Left lobe of liver (tissue), 2 donors: ENCODE measurements around the gene CFD. TPM values are rescaled to one million over a fixed set of nuclear protein-coding genes. Genes with fewer than 3 reads are reported as not detected.
A peak's percentile ranks its signal among the peaks of the same experiment; 100 is the strongest.
"Not testable (repeated sequence)": the region's sequence is repeated elsewhere in the genome, so short reads cannot be mapped to it uniquely, and the experiment has no call there.

Experiments
- ATAC-seq: fragments of 200-7000 bp; cut with Tn5 transposase; one replicate; pipeline ENCODE4 v1.9.1; 2020; ENCODE audit warnings: mild to moderate bottlenecking, moderate library complexity
- DNase-seq: peaks from one replicate; pipeline ENCODE4 v3.0.0-alpha.2; 2020; ENCODE audit warnings: low spot score
- total RNA-seq: library from RNA; stranded (reverse); gene quantifications from one replicate; pipeline ENCODE4 v1.2.1, GENCODE V29; 2021
- donor health status: DM: no; HTN: no; CAD: no; lungs with moderate emphysema.
- donor health status: DM: no; HTN: yes; CAD: no.

CFD gene
- total RNA-seq, 1 donor from 2014 or later, result 6.1 TPM

GRCh38 chr19:824885-825284, 34.6 kb upstream of the CFD start:
- ATAC-seq (no peak), DNase-seq (no peak)

GRCh38 chr19:825897-826644, 33.4 kb upstream of the CFD start:
- ATAC-seq (no peak), DNase-seq (no peak)

DNA sequence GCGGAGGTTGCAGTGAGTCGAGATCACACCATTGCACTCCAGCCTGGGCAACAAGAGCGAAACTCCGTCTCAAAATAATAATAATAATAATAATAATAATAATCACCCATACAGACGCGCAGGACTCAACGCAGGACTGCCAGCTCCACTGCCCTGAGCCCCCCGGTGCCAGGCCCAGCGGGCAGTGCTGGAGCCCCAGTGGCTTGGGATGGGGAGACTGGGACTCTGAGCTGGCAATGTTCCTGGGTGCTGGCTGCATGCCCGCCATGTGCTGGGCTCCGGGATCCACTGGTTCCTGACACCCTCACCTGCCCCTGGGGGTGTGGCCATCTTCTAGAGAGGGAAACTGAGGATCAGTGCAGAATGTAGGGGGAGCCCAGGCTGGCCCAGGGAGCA, 32.2 kb upstream of the CFD start:
- ATAC-seq (no peak), DNase-seq (no peak)

DNA sequence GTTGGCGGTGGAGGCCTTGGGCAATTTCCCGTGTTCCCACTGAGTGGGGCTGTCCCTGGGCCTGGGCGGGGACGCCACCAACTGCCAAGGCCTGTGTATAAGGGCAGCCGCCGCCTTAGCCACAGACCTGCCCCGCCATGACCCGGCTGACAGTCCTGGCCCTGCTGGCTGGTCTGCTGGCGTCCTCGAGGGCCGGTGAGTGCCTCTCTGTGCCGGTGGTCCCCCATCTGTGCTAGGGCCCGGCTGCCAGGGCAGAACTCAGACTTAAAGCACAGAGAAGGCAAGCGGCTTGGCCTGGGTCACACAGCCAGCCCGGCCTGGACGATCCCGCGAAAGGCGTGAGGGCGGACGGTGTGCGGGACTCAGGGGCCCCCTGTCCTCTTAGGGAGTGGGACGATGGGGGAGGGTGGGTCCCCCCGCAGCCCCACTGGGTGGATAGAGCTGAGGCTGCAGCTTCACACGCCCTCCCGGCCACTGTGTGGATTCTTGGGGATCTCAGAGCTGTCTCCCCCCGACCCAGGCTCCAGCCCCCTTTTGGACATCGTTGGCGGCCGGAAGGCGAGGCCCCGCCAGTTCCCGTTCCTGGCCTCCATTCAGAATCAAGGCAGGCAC, 31.6 kb upstream of the CFD start, which contains the start of gene AZU1:
TSS of gene AZU1 (plus strand) at position 128 of the 612 bp plus-strand sequence. CDS start at position 138, 10 bp downstream.
- DNase-seq (no peak), ATAC-seq (peak; percentile 34)

DNA sequence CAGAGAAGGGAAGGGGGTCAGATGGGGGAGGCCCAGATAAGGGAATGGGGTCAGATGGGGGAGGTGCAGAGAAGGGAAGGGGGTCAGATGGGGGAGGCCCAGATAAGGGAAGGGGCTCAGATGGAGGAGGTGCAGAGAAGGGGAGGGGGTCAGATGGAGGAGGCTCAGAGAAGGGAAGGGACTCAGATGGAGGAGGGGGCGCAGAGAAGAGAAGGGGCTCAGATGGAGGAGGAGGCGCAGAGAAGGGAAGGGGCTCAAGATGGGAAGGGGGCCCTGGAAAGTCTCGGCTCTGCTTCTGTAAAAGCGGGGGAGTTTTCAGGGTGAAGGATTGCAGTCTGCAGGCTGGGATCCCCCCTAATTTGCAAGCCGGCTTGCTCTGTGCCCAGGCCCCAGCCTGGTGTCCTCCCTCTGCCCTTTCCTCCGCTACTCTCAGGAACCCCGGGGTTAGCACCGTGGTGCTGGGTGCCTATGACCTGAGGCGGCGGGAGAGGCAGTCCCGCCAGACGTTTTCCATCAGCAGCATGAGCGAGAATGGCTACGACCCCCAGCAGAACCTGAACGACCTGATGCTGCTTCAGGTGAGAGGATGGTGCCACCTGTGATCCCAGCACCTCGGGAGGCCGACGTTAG, 30.2 kb upstream of the CFD start:
- ATAC-seq, result no peak

GRCh38 chr19:831407-832369, 27.8 kb upstream of the CFD start:
- no peak for DNase-seq

More for the DNA sequence above, 30.2 kb upstream of the CFD start:
- no peak for DNase-seq

DNA sequence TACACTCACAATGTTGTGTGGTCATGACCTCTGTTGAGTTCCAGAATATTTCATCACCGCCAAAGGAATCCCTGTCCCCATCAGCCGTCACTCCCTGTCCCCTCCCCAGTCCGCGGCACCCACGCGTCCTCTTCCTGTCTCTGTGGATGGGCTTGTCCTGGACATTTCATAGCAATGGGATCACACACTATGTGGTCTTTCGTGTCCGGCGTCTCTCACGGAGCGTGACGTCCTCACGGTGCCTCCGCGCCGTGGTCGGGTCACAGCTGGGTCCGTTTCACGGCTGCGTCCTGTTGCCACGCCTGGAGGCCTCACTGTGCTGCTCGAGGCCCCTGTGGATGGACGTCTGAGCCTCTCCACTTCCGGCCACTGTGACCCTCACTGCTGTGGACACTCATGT, 25.2 kb upstream of the CFD start:
- ATAC-seq, result no peak

More at GRCh38 chr19:831407-832369, 27.8 kb upstream of the CFD start:
- ATAC-seq, result peak; percentile 67

DNA sequence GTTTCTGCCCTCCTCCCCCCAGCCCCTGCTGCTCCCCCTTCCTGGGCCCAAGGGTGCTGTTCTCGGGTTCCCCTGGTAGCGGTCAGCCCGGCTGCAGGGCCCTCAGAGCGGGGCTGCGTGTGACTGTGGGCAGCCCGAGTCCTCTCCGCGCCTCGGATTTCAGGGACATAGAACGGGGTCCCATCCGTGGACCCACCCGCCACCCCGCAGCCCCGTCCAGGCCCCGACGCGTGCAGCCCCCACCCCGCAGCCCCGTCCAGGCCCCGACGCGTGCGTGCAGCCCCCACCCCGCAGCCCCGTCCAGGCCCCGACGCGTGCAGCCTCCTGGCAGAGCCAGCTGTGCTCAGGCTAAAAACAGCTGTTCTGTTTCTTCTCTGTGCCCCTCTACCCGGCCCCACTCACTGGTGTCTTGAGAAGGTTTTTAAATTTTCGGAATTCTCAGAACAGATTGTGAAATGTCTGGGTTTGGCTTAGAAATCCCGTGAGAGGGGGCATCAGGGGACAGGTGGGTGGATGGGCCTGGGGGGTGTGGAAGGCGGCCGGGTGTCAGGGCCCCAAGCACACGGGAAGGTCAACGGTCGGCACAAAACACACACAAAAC, 24.2 kb upstream of the CFD start:
- ATAC-seq, result peak; percentile 42
- no peak for DNase-seq

More for the DNA sequence above, 25.2 kb upstream of the CFD start:
- no peak for DNase-seq

DNA sequence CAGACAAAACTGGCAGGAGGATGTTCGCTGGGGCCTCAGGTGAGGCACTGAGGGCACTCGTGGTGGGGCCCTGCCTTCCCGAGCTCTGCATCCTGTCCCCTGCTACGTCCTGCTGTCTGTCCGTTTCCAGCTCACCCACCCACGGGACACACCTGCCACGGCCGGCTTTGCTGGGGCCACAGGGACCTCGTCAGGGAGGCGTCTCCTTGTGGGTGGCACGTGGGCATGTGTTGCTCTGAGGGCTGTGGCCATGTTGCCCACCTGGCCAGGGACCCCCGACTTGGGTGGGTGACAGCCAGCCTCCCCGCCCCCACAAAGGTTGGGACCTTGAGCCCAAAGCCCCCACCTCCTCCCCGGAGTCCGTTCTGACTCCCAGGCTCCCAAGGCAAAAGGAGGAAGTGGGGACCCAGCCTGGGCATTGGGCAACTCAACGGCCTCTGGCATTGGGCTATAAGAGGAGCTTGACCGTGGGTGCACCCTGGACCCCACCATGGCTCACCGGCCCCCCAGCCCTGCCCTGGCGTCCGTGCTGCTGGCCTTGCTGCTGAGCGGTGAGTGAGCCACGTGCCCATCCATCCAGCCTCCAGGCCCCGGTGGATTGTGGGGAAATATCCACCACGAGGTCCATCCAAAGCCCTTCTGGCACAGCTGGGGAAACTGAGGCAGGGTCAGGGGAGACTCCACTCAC, 18.8 kb upstream of the CFD start, which contains the start of gene PRTN3:
TSS of gene PRTN3 (plus strand) at position 481 of the 688 bp plus-strand sequence. CDS start at position 491, 10 bp downstream.
- no peak for DNase-seq

DNA sequence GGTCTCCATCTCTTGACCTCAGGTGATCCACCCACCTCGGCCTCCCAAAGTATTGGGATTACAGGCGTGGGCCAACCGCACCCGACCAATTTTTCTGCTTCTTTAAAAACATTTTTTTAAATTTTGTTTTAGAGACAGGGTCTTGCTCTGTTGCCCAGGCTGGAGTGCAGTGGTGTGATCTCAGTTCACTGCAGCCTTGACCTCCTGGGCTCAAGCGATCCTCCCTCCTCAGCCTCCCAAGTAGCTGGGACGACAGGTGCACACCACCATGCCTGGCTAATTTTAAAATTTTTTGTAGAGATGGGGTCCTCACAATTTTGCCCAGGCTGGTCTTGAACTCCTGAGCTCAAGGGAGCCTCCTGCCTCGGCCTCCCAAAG, 16.7 kb upstream of the CFD start:
- not testable (repeated sequence) for ATAC-seq, DNase-seq

More for the DNA sequence above, 18.8 kb upstream of the CFD start, which contains the start of gene PRTN3:
- ATAC-seq, result no peak

- ATAC-seq (peak; percentile 67), DNase-seq (no peak)
Observed at GRCh38 chr19:843180-843835, 16.2 kb upstream of the CFD start.

DNA sequence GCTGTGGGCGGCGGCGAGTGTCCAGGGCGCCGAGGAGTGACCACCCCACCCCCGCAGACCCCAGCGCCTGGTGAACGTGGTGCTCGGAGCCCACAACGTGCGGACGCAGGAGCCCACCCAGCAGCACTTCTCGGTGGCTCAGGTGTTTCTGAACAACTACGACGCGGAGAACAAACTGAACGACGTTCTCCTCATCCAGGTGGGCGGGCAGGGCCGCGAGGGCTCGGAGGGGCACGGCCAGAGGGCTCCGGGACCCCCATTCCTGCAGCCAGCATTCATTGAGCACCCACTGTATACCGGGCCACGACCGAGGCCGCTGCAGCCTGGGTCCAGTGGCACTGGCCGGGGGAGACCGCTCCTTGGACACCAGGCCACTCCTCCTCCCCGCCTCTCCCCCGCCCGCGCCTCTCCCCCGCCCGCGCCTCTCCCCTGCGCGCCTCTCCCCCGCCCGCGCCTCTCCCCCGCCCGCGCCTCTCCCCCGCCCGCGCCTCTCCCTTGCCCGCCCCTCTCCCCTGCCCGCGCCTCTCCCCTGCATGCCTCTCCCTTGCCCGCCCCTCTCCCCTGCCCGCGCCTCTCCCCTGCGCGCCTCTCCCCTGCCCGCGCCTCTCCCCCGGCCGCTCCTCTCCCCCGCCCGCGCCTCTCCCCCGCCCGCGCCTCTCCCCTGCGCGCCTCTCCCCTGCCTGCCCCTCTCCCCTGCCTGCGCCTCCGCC, 15.5 kb upstream of the CFD start:
- DNase-seq, result no peak
- ATAC-seq, result peak; percentile 16

GRCh38 chr19:844546-844971, 14.9 kb upstream of the CFD start:
- ATAC-seq, result no peak
- no peak for DNase-seq

DNA sequence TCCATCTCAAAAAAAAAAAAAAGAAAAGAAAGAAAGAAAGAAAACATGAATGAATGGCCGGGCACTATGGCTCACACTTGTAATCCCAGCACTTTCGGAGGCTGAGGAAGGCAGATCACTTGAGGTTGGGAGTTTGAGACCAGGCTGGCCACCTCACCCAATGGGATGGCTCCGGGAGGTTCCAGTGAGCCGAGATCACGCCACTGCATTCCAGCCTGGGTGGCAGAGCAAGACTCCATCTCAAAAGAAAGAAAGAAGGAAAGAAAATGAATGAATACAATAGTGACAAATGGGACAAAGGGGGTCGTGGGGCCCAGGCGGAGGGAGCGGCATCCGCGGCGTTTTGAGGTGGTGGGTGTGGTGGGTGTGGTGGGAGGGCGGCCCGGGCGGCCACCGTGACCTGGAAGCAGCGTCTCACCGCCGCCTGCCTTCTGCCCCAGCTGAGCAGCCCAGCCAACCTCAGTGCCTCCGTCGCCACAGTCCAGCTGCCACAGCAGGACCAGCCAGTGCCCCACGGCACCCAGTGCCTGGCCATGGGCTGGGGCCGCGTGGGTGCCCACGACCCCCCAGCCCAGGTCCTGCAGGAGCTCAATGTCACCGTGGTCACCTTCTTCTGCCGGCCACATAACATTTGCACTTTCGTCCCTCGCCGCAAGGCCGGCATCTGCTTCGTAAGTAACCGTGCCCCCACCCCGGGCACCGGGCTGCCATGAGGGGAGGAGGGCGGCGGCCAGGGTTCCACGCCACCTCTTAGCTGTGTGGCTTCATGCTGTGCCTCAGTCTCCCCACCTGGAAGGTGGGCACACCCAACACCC, 13.6 kb upstream of the CFD start:
- ATAC-seq, result no peak
- no peak for DNase-seq

- DNase-seq (no peak), ATAC-seq (no peak)
Observed at GRCh38 chr19:848386-848921, 11.0 kb upstream of the CFD start.

GRCh38 chr19:849195-849594, 10.3 kb upstream of the CFD start:
- not testable (repeated sequence) for DNase-seq, ATAC-seq
